ENCODE data around the gene GOLGA1.

DNA sequence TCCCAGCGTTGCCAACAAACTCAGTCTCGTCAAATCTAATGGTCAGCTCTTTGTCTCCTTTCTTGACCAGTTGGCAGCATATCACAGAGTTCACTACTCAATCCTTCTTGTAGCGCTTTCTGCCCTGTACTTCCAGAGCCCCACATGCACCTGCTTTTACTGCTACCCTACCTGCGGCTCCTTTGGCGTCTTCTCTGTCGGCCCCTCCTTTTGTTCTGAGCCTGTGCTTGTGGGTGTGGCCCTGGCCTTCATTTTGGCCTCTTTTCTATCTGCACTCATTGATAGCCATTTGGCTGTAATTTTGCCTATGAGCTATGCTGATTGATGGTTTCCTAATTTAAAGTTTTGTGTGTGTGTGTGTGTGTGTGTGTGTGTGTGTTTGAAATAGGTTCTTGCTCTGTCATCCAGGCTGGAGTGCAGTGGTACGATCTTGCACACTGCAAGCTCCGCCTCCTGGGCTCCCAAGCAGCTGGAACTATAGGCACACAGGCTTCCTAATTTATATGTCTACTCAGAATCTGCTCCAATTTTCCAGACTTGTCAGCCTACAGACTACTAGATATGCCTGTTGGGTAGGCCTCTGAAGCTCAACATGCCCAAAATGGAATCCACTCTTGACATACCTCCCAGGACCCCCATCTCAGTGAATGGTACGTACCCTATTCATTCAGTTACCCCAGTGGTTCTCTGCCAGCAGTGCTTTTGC lies 46.7 kb downstream of the GOLGA1 start:
- no peak for TF ChIP-seq CTCF (IDR thresholded peaks at IDR 0.05)
- TF ChIP-seq POLR2A (IDR thresholded peaks at IDR 0.05) = no peak
- no peak for TF ChIP-seq EP300 (IDR thresholded peaks at IDR 0.05)
